Parathyroid adenoma (tissue), 2 donors: ENCODE measurements around the gene GCHFR.

Source experiments
- H2AFZ ChIP-seq: fragments of 300-600 bp; sonication (generic); one replicate; pipeline ENCODE4 v1.7.0; 2017; ENCODE audit warnings: antibody characterized with exemption, mild to moderate bottlenecking
- H3K27ac ChIP-seq: fragments of 300-600 bp; sonication (generic); one replicate; pipeline ENCODE4 v1.7.0; 2017
- H3K27me3 ChIP-seq: fragments of 300-600 bp; sonication (generic); one replicate; pipeline ENCODE4 v1.7.0; 2017; ENCODE audit warnings: low read length; ENCODE audit not compliant: control insufficient read depth, insufficient read depth
- H3K36me3 ChIP-seq: fragments of 300-600 bp; sonication (generic); one replicate; pipeline ENCODE4 v1.7.0; 2017; ENCODE audit warnings: low read length; ENCODE audit not compliant: control insufficient read depth, insufficient read depth
- H3K4me1 ChIP-seq: fragments of 300-600 bp; sonication (generic); one replicate; pipeline ENCODE4 v1.7.0; 2017; ENCODE audit warnings: control low read depth
- H3K4me2 ChIP-seq: fragments of 300-600 bp; sonication (generic); one replicate; pipeline ENCODE4 v1.7.0; 2017; ENCODE audit warnings: low read length
- H3K4me3 ChIP-seq: fragments of 300-600 bp; sonication (generic); one replicate; pipeline ENCODE4 v1.7.0; 2017; ENCODE audit warnings: low read depth, low read length
- H3K79me2 ChIP-seq: fragments of 300-600 bp; sonication (generic); one replicate; pipeline ENCODE4 v1.7.0; 2017; ENCODE audit warnings: control low read depth
- H3K9ac ChIP-seq: fragments of 300-600 bp; sonication (generic); one replicate; pipeline ENCODE4 v1.7.0; 2017; ENCODE audit warnings: mild to moderate bottlenecking
- H3K9me3 ChIP-seq: fragments of 300-600 bp; sonication (generic); one replicate; pipeline ENCODE4 v1.7.0; 2017; ENCODE audit warnings: low read length; ENCODE audit not compliant: control insufficient read depth
- CTCF ChIP-seq: fragments of 300-600 bp; sonication (generic); IDR thresholded peaks from one replicate; pipeline ENCODE4 v1.7.0; 2017; ENCODE audit warnings: antibody characterized with exemption, mild to moderate bottlenecking
- donor health status: primary hyperparathyroidism.

Gene GCHFR

GRCh38 chr15:40773496-40773895 is 9.6 kb downstream of the GCHFR start:
- Histone ChIP-seq H3K27me3 (no peaks in the 10 kb centered on the region), H3K79me2 (peaks cover 5% of the 10 kb centered on the region), H3K4me1 (no peaks in the 10 kb centered on the region), H3K36me3 (no peaks in the 10 kb centered on the region), H3K9ac (no peak overlapping the region), H3K4me3 (no peak overlapping the region), H3K27ac (no peak overlapping the region), H3K4me2 (no peak overlapping the region), H2AFZ (no peak overlapping the region), H3K9me3 (no peaks in the 10 kb centered on the region)
- TF ChIP-seq CTCF = no peak

DNA sequence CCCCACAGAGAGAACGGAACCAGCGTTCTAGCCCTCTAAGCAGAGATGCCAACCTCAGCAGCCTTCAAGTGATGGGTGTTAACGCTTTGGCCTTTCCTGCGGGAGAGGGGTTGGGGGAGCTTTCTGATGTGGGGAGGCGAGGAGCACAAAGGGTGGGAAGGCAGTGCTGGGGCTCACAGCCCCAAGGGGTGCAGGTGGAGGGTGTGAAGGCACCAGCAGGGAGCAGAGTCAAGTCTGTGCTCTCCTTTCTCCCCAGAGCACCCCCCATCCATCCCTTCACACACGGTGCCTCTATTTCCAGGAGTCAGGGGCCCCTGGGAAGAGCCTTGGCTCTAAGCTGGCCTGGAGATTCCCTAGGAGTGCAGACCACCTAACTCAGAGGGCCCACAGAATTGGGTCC is 10.0 kb downstream of the GCHFR start:
- Histone ChIP-seq H3K27ac (no peak overlapping the region), H3K4me3 (no peak overlapping the region), H3K4me2 (no peak overlapping the region), H3K36me3 (no peaks in the 10 kb centered on the region), H3K4me1 (no peaks in the 10 kb centered on the region), H3K9ac (no peak overlapping the region), H3K79me2 (peaks cover 8% of the 10 kb centered on the region), H3K9me3 (no peaks in the 10 kb centered on the region), H3K27me3 (no peaks in the 10 kb centered on the region), H2AFZ (no peak overlapping the region)
- TF ChIP-seq CTCF = no peak

- TF ChIP-seq CTCF = no peak
- H3K9ac ChIP-seq = no peak overlapping the region
- no peak overlapping the region for H3K27ac ChIP-seq
- H3K9me3 ChIP-seq = no peaks in the 10 kb centered on the region
- no peaks in the 10 kb centered on the region for H3K36me3 ChIP-seq
- no peak overlapping the region for H2AFZ ChIP-seq
- H3K4me3 ChIP-seq = no peak overlapping the region
- H3K79me2 ChIP-seq = peaks cover 15% of the 10 kb centered on the region
- no peak overlapping the region for H3K4me2 ChIP-seq
- no peaks in the 10 kb centered on the region for H3K4me1 ChIP-seq
- no peaks in the 10 kb centered on the region for H3K27me3 ChIP-seq
Measured at GRCh38 chr15:40775007-40775406, 11.1 kb downstream of the GCHFR start.

GRCh38 chr15:40775740-40776536 is 12.1 kb downstream of the GCHFR start:
- Histone ChIP-seq H3K4me2 (no peak overlapping the region), H2AFZ (no peak overlapping the region), H3K79me2 (peaks cover 15% of the 10 kb centered on the region), H3K27me3 (no peaks in the 10 kb centered on the region), H3K36me3 (no peaks in the 10 kb centered on the region), H3K4me1 (no peaks in the 10 kb centered on the region), H3K9me3 (no peaks in the 10 kb centered on the region), H3K4me3 (no peak overlapping the region), H3K27ac (no peak overlapping the region), H3K9ac (no peak overlapping the region)
- no peak for TF ChIP-seq CTCF
